HG03354 (cell line): ENCODE measurements around the gene TMEM52B.

Experiments
- ATAC-seq: cut with Tn5 transposase; IDR thresholded peaks from one replicate; pipeline ENCODE4 v1.9.1; 2021; ENCODE audit warnings: mild to moderate bottlenecking; ENCODE audit not compliant: unreplicated experiment, poor library complexity, severe bottlenecking

TMEM52B gene

DNA sequence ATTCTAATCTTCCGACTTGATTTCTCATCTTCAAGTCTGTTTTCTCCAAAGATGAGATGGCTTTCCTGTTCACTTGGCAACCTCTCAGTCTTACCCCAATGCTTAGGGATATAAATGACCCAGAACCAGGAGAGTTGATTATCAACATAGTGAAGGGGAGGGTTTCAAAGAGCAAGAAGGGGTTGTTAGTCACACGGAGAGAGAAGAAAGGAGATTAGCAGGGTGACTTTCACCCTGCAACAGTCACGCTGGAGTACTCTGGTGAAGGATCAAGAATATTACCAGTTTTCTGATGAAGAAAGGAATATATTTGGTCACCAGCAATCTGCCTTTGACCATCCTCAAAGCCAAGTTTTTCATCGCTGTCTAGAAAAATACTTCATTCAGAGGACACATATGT, at the start of gene TMEM52B:
TMEM52B (plus strand) TSS at position 212 of the 400 bp plus-strand sequence. CDS start 543 bp downstream, outside the sequence.
- ATAC-seq = no peak

DNA sequence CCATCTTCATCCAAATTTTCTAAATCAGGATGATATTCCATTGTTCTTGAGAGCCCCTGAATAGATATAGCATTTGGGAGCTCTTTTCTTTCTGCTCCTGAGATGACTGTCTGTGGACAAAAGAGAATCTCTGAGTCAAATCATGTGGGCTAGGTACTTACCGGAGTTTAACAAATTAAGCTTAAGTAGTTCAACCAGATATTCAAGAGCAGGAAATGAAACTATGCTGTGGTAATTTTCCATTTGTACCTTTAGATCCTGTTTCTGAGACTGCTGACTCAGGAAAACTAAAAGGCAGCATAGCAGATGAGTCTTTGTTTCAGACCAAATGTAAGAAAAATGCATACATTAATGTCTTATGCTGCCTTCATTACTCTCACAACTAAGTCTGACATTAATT, 48.8 kb upstream of the TMEM52B start, which contains the start of gene CLEC7A:
CLEC7A (minus strand) TSS at position 158 of the 400 bp plus-strand sequence; CDS start at position 41, 117 bp downstream.
- peak; percentile 91 for ATAC-seq

GRCh38 chr12:10131111-10131690, 47.6 kb upstream of the TMEM52B start:
- no peak for ATAC-seq

GRCh38 chr12:10132850-10133370, 45.9 kb upstream of the TMEM52B start:
- no peak for ATAC-seq

GRCh38 chr12:10135126-10135525, 43.7 kb upstream of the TMEM52B start:
- ATAC-seq = no peak

DNA sequence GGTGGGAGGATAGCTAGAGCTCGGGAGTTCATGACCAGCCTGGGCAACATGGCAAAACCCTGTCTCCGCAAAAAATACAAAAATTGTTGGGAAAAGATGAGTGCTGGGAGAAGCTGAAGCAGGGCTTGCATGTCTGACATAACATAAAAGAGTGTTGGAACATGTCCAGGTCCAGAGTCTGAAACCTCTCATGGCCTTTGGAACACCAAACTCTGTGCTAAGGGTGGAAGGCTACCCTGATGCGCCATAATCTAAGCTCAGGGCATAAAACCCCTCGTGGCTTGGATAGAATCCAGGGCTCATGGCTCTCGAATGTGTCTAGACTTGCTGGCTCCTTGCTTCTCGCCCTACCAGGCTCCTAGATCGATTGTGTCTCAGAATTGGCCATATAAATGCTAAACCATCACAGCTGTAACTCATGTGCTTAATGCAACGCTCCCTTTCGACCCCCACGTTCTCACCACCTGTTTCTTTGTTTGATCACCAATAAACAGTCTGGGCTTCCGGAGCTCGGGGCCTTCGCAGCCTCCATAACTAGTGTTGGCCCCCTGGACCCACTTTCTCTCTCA, 42.1 kb upstream of the TMEM52B start:
- no peak for ATAC-seq

GRCh38 chr12:10140001-10140400, 38.8 kb upstream of the TMEM52B start:
- no peak for ATAC-seq

- ATAC-seq = no peak
Measured at GRCh38 chr12:10142976-10143589, 35.7 kb upstream of the TMEM52B start.

DNA sequence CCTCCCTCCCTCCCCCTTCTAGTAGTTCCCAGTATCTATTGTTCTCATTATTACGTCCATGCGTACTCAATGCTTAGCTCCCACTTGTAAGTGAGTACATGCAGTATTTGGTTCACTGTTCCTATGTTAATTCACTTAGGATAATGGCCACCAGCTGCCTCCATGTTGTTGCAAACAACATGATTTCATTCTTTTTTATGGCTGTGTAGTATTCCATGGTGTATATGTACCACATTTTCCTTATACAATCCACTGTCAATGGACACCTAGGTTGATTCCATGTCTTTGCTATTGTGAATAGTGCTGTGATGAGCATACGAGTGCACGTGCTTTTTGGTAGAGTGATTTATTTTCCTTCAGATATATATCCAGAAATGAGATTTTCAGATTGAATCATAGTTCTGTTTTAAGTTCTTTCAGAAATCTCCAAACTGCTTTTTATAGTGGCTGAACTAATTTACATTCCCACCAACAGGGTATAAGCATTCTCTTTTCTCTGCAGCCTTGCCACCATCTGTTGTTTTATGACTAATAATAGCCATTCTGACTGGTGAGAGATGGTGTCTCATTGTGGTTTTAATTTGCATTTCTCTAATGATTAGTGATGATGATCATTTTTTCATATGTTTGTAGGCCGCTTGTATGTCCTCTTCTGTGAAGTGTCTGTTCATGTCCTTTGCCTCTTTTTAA, 31.0 kb upstream of the TMEM52B start:
- ATAC-seq = peak; percentile 83

DNA sequence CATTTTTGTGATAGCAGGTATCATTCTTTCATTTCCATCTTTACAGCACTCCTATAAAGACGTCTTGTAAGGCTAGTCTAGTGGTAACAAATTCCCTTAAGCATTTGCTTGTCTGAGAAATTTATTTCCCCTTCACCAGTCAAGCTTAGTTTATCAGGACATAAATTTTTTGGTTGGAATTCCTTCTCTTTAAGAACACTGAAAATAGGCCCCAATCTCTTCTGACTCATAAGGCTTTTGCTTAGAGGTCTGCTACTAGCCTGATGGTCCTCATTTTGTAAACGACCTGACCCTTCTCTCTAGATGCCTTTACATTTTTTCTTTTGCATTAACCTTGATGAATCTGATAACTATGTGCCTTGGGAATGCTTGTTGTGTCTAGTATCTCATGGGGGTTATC, 27.2 kb upstream of the TMEM52B start:
- ATAC-seq = no peak

GRCh38 chr12:10153271-10154144, 25.3 kb upstream of the TMEM52B start:
- ATAC-seq = peak; percentile 61

DNA sequence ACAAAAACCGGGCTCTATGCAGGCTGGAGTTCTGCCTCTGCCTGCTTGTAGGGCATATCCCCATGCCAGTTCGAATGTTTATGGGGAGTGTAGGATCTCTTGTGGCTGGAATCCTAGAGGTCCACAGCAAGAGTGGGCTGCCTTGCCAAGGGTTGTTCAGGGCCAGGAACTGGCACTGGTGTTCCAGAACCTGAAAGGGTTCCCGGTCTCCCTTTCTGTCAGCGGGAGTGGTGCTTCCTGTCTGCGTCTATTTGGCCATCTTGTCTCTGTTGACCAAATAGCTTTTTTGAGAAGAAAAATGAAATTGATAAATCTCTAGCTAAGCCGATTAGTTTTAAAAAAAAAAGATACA, 24.7 kb upstream of the TMEM52B start:
- ATAC-seq = no peak

DNA sequence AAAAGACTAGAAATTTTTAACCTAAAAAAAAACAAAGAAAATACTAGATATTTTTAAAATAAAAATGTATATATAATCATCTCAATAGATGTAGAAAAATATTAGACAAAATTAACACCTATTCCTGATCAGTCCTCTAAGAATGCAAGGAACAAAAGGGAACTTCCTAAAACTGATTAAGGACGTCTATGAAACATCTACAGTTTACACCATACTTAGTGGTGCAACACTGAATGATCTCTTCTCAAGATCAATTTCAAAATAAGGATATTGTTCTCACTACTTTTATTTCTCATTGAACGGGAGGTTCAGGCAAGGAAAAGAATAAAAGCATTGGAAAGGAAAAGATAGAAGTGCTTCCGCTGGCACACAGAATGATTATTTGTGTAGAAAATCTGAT, 22.9 kb upstream of the TMEM52B start:
- no peak for ATAC-seq

- ATAC-seq = no peak
Measured at GRCh38 chr12:10158406-10158805, 20.4 kb upstream of the TMEM52B start.

DNA sequence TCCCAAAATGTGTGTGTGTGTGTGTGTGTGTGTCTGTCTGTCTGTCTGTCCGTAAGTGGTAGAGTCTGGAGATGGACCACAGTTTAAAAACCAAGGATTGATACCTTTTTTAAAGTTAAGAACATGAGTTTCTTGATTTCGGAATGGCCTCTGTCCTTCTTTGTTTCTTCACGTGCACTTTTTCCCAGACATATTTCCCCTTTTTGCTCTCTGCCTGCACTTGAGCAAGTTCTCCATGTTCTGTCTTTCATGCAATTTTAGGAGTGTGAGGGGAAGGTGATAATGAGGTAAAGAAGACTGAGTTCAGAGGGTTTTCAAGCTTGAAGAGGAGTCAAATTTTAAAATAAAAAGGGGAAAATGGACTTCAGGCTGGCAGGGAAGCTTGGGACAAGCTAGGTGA, 19.6 kb upstream of the TMEM52B start:
- no peak for ATAC-seq

DNA sequence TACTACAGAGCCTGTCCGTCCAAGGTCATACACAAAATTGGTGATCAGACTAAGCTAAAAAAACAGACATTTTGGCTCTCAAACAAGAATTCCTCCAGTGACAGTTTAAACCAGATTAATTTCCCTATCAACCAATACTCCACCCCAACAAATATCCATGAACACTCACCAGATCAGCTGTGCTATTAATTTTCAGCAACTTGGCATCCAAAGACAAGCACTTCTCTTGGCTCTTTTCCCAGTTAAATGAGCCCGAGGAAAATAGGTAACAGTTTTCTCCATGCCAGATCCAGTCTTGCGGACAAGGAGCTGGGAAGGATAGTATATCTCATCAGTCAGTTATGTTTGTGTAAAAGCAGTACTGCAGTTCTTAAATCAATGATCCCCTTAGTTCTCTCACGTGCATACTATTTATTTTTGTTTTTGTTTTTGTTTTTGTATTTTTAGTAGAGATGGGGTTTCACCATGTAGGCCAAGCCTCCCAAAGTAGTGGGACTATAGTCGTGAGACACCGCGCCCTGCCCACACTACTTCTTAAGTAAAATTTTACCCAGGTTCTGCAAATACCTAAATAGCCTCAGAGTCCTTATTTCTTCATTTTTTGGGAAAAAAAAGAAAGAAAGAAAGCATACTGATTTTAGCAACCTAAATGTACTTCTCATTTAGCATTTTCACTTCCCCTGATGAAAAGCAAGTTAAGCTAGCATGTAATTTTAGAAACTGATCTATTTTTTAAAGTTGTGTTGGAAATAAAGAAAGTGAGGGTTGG, 18.0 kb upstream of the TMEM52B start:
- ATAC-seq = no peak

DNA sequence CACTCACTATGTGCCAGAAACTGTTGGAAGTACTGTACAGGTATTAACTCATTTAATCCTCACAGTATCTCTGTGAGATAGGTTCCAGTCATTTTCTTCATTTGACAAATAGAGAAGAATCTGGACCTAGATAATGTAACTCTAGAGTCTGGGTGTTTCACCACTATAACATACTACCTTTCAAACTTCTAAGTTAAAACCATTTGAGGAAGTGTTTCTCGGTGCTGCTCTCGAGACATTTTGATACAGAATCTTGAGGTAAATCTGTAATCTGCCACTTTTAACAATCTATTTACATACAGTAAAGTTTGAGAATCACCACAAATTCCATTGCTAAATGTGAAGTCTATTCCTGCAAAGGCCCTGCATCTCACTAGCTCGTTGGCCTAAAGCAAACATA, 15.7 kb upstream of the TMEM52B start:
- no peak for ATAC-seq

- no peak for ATAC-seq
Measured at GRCh38 chr12:10165421-10165820, 13.4 kb upstream of the TMEM52B start.

DNA sequence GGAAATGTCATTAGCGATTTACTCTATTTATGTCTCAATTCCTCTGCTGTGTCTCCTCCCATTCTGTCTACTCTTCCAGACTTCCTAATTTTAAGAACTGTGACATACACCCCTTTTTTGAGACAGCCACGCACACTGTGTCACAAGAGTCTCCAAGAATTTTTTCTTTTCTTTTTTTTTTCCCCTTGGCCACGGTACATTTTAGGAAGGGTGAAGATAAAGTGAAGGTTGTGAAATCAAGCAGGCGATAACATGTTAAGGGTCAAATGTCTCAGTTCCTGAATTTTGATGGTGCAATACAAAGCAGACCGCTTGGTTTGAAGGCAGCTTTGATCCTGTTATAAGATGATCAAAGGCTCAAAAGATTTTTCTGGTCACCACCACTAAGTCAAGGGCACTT, 11.2 kb upstream of the TMEM52B start:
- no peak for ATAC-seq
